ENCODE measurements around the gene RGS7.
"Not testable (repeated sequence)": the region's sequence is repeated elsewhere in the genome, so short reads cannot be mapped to it uniquely, and the experiment has no call there.

The RGS7 gene

DNA sequence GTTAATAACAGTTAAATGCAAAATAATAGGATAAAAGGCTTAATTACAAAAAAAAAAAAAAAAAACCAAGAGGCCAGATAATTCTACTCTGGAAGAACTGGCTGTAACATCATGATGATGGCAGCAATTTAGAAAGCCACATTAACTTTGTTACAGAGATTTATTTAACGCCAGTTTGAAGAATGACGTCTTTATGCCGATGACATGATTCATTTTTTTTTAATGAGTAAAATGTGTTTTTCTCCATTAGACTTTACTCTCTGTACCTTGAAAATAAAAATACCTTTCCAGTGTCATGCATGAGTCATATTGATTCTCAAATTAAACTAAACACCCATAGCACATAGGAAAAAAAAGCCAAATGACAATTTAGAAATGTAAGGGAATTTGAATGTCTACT lies 226.1 kb downstream of the RGS7 start:
- no peak for DNase-seq

GRCh38 chr1:241129207-241129960 lies 227.6 kb downstream of the RGS7 start:
- DNase-seq = no peak

GRCh38 chr1:241125286-241125685 lies 231.7 kb downstream of the RGS7 start:
- DNase-seq = no peak

GRCh38 chr1:241118049-241118448 lies 239.0 kb downstream of the RGS7 start:
- DNase-seq = no peak

- no peak for DNase-seq
These were observed 241.2 kb downstream of the RGS7 start for GRCh38 chr1:241115784-241116183.

GRCh38 chr1:241114699-241115233 lies 242.2 kb downstream of the RGS7 start:
- no peak for DNase-seq

DNA sequence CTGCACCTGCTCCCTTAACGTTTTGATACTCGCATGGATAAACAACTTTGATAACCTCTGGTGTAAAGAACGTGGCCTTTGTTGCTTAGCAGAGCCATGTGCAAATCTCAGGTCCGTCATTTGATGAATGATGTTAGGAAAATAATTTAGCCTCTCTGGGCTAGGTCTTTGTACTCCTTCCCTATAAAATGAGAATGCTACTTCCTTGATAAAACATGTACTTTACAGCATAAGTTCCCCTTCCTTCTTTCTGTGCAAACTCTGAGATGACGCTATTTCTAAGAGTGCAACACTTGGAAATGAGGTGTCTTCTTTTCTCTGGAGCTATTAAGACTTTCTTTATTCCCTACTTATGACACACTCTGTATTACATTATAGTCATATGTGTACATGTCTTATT lies 243.4 kb downstream of the RGS7 start:
- DNase-seq = no peak

GRCh38 chr1:241109039-241109438 lies 248.0 kb downstream of the RGS7 start:
- no peak for DNase-seq

DNA sequence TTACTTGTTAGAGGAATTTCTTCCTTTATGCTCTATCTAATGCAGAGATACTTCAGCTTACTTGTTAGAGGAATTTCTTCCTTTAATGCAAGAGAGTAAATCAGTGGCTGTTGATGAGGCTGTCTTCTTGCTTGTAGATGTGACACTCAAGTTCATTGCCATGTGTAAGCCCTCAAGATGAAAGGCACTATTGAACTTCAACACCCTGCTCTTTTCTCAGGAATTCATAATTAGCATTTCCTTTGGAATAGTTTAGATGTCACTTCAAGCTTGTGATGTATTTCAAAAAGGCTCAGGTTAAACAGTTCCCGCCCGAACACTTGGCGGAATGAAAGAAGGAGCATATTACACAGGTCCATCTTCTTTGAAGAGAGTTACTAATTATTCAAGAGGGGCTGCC lies 251.9 kb downstream of the RGS7 start:
- DNase-seq = no peak

DNA sequence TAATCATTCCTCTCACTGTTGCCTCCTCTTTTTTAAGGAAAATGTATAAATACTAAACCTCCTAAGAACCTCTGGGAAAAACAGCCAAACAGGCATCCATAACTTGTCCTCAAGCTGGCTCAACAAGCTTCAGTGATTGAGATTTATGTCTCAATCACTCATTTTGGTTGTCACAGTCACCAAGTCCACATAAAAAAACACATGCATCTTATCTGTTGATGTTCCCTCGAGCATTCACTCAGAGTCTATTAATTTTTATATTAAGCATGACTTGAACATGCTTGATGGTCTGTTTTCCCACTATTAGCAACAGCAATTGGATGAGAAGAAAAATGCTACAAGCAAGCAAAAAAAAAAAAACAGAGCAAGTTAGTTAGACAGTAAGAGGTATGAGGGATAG lies 254.3 kb downstream of the RGS7 start:
- no peak for DNase-seq

- DNase-seq = no peak
These were observed 255.4 kb downstream of the RGS7 start for GRCh38 chr1:241101622-241102021.

DNA sequence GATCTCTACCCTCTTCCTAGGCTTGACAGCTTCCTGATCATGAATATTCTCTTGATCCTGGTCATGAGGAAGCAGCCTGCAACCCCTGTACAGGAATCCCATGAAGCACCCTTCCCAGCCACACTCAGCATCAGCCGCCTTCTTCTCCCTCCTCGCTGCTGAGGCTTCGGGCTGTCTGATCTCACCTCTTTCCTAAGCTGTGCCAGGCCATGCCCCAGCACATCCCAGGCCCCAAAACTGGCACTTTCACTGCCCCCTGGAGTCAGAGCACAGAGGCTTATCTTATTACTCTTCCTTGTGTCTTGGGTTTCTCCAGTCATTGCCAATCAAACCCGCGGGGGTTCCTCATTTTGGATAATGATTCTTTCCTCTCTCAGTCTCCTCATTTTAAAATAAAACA lies 259.5 kb downstream of the RGS7 start:
- no peak for DNase-seq

- no peak for DNase-seq
These were observed 260.0 kb downstream of the RGS7 start for GRCh38 chr1:241096982-241097381.

- no peak for DNase-seq
These were observed 261.2 kb downstream of the RGS7 start for GRCh38 chr1:241095847-241096246.

GRCh38 chr1:241090798-241091197 lies 266.2 kb downstream of the RGS7 start:
- no peak for DNase-seq

GRCh38 chr1:241089066-241089465 lies 267.9 kb downstream of the RGS7 start:
- DNase-seq = not testable (repeated sequence)

DNA sequence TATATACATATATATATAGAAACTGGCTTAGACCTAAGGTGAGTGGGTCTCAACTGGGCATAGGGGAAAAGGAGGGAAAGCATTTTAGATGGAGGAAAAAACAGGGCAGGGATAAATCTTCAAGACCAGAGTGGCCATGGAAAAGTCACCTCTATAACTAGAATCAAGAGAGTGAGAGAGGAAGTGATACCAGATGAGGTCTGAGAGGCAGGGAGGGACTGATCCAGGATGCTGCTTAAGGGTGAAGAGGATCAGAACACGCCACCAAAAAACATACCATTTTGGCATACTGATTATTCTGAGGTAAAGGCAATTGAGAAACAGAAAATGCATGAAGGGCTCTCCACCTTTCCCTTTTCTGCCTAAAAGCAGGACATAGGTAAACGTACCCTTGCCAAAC lies 268.9 kb downstream of the RGS7 start:
- not testable (repeated sequence) for DNase-seq

DNA sequence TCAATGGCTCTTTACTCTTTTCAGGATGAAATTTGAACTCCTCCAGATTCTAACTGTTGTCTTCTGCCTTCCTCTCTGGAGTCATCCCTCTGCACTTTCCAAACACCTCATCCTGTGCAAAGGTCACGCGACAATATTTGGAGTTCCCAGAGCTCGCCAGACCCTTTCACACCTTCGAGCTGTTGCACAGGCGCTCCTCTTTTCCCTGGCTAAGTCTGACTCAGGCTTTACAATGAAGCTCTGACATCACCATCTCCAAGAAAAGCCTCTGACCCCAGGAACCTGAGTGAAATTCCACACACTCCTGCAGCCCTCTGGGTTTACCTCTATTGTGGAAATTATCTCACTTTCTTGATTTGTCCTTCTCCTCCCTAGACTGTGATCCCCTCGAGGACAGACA lies 270.3 kb downstream of the RGS7 start:
- no peak for DNase-seq

DNA sequence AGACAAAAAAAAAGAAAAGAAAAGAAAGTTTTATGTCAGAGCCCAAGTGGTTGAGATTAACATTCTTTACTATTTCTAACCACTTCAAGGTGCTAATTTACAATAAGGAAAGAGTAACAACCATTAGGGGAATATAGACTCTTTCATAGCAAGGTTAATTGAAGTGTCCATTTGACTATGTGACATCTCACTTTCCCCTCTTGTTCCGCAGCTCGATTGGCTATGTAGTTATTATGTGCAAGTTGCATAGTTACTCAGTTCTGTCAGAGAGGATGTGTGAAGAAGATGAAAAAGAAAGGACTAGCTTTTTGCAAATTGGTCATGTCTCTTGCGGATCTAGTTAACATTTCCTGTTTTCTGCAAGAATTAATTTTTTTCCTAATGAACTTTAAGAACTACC lies 273.7 kb downstream of the RGS7 start:
- no peak for DNase-seq

DNA sequence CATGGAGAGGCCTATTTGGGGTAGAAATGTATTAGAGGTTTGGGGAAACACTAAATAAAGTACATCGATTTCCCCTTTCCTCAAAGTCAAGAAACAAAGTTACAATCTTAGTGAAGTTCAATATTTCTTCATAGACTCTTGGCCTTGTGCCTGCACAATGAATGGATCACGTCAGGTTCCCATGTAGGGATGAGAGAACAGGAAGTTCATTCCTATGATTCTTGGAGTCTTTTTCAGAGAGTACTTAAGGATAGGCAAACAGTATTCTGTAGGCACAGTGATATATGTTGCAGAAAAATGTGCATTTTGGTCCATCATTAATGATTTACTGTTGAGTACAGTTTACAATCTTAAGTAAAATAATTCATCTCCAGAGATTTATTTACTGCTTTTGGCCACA lies 275.5 kb downstream of the RGS7 start:
- DNase-seq = no peak

GRCh38 chr1:241079459-241079858 lies 277.5 kb downstream of the RGS7 start:
- no peak for DNase-seq

- no peak for DNase-seq
These were observed 278.0 kb downstream of the RGS7 start for GRCh38 chr1:241079047-241079446.

- no peak for DNase-seq
These were observed 279.4 kb downstream of the RGS7 start for GRCh38 chr1:241077386-241078147.

- no peak for DNase-seq
These were observed 282.5 kb downstream of the RGS7 start for GRCh38 chr1:241074507-241074906.
